GM19099 (cell line): ENCODE measurements around the gene CHD1L.

ENCODE experiments used
- POLR2A ChIP-seq: IDR thresholded peaks from 3 replicates; pipeline ENCODE4 v1.6.1; 2011; ENCODE audit warnings: low read depth; ENCODE audit not compliant: insufficient read length; ENCODE audit errors: extremely low read depth

CHD1L gene

DNA sequence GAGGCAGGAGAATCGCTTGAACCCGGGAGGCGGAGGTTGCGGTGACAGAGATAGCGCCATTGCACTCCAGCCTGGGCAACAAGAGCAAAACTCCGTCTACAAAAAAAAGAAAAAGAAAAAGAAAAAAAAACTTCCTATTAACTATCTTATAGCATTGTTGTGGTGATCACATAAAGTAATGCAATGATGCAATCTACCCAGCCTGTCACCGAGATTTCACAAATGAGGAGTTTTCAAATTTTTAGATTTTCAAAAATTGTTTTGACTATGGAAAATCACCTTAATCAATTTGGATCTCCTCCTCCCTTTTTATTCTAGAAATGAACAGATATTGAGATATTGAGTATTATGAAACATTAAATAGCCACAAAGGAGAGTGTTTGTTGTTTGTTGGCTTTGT, 25.3 kb upstream of the CHD1L start:
- TF ChIP-seq POLR2A, result no peak

DNA sequence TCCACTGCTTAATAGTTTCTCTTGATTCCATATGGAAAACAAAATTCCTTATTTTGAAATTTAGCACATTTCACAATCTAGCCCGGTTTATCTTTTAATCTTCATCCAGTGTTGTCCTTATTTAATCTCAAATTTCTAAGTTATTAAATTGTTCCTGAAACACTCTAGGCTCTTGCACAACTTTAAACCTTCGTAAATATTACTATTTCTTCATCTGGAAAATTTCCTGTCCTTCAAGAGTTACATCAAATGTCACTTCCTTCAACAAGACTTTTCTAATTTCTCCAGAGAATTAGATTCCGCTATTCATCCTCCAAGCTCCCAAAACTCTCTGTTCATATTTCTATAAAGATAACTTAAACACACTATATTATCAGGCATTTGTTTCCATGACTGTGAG, 23.9 kb upstream of the CHD1L start:
- no peak for TF ChIP-seq POLR2A

GRCh38 chr1:147223740-147224615, 18.5 kb upstream of the CHD1L start:
- no peak for TF ChIP-seq POLR2A

DNA sequence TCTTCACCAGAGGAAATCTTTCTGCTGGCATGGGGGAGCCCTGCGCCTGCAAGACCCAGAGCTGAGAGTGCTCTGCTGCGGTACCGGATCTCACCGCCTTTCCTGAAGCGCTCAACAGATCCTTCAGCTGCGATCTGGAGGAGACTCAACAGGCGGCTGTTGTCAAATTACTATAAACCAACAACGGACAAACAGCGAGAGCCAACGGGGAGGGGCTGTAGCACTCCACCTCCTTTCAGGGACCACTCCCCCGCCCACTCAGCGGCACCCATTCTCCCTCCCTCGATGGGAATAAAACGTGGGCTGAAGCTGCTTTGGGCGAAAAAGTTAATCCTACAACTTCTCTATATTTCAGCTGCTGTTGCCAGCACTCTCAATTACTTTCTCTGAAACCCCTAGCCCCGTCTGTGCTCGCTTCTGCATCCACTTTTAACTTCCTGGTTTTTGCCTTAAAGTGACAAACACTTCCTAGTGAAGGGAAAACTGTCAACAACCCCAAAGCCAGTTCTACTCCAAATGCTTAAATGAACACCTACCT, 17.2 kb upstream of the CHD1L start, which contains the start of gene FMO5:
Gene FMO5 (minus strand): TSS at position 147 of the 538 bp plus-strand sequence. CDS start 310 bp downstream, outside the sequence.
- TF ChIP-seq POLR2A, result no peak

GRCh38 chr1:147235822-147236221, 6.7 kb upstream of the CHD1L start:
- TF ChIP-seq POLR2A, result no peak

GRCh38 chr1:147236448-147236847, 6.0 kb upstream of the CHD1L start:
- TF ChIP-seq POLR2A, result no peak

GRCh38 chr1:147236959-147237791, 5.3 kb upstream of the CHD1L start:
- TF ChIP-seq POLR2A, result no peak

- TF ChIP-seq POLR2A, result no peak
Observed at GRCh38 chr1:147238053-147238902, 4.2 kb upstream of the CHD1L start.

DNA sequence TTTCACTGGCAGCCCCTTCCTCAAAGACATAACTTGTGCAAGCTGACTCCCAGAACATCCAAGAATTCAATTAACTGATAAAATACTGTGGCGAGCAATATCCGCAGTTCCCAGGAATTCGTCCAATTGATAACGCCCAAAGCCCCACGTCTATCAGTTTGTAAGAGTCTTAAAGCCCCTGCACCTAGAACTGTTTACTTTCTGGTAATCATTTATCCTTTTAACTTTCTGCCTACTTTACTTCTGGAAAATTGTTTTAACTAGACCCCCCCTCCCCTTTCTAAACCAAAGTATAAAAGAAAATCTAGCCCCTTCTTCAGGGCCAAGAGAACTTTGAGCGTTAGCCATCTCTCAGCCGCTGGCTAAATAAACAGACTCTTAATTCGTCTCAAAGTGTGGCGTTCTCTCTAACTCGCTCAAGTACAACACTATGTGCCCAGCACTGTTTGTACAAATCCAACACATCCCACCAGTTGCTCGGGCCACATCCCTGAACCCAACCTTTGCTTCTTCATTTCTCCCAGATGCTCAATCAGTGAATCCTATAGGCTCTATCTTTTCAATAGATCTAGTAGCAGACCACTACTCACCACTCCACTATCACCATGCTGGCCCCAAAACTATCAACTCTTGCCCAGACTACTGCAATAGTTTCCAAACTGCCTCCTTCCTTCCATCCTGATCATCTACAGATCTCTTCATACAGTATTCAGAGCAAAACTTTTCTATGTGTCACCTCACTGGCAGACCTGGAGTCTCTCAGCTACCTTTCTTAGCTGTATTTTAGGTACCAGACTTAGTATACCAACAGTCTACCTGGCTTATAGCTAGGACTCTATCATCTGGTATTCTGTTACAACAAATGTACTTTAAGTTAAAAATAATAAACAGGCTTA, 3.3 kb upstream of the CHD1L start:
- TF ChIP-seq POLR2A, result no peak

- no peak for TF ChIP-seq POLR2A
Observed at GRCh38 chr1:147241934-147242448, 493 bp upstream of the CHD1L start.

DNA sequence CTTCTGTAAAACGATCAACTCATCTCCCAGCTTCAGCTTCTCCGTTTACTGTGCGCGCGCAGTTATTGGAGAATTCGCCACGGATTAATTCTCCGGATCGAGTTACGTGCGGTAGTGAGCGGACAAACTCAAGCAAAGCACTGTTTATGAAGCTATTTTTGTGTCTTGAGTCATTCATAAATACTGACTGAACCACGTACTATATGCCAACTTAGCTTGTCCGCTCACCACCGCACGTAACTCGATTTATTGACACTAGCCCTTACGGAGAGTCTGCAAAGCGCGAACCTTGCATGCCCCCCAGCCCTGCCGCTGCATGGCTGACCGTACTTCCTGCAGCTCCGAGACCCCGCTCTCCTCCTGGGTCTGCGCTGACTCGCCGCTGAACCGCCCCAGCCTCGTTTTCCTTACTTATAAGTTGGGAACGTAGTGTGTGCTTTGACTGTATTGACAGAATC, 773 bp downstream of the CHD1L start:
- TF ChIP-seq POLR2A, result no peak

- TF ChIP-seq POLR2A, result no peak
Observed at GRCh38 chr1:147243841-147244240, 1.4 kb downstream of the CHD1L start.

DNA sequence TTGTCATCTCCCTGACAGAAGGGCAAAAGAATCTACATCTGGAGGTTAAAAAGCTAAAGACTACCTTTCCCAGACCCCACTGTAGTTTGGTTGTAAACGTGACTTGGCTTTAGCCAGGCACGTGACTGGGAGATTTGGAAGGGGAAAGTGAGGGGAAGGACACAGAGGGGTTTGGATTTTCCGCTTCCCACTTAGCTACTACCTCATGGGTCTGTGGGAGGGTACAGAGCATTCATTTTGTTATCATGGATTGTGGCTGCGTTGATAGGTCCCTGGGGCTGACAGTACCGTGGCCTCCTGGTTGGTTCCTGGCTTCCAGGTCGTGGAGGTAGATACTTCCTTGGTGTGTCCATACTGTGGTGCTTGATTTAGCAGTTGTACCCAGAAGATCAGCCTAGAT, 2.6 kb downstream of the CHD1L start:
- no peak for TF ChIP-seq POLR2A

- TF ChIP-seq POLR2A, result no peak
Observed at GRCh38 chr1:147245586-147246021, 3.1 kb downstream of the CHD1L start.
